Measurements from ENCODE around the gene CRYGB. TPM values are rescaled to one million over a fixed set of nuclear protein-coding genes. Genes with fewer than 3 reads are reported as not detected.

The CRYGB gene
- total RNA-seq, 2 experiments from 2014 or later: not detected

- H3K27ac ChIP-seq (ENCODE audit: low read depth in 1 of 2, low read length in 2 of 2): no peak overlapping the region
- peaks cover 0 to under 1% of the 10 kb centered on the region in 2 experiments for H3K27me3 ChIP-seq (ENCODE audit: control insufficient read depth in 1 of 2, insufficient read depth in 2 of 2, low read length in 2 of 2)
- intact Hi-C loops (cut with DNase I, micrococcal nuclease): no loop called here
- H3K4me1 ChIP-seq (ENCODE audit: insufficient read depth, low read length): no peaks in the 10 kb centered on the region
- no peaks in the 10 kb centered on the region for H3K36me3 ChIP-seq (ENCODE audit: insufficient read depth, low read length)
- no peak overlapping the region for H3K4me3 ChIP-seq (ENCODE audit: low read length)
- H3K4me3 Mint-ChIP-seq: no peak overlapping the region
- no peaks in the 10 kb centered on the region for H3K9me3 Mint-ChIP-seq
- DNase-seq (no peak), ATAC-seq (ENCODE audit: poor library complexity) (no peak)
- ChIA-PET POLR2A (no interaction called here), CTCF (interaction anchor here (1.1 kb wide), 1 partner anchor 10 kb away, joined by 3 read pairs; no protein-coding TSS in a partner anchor)
- H3K27me3 Mint-ChIP-seq: peaks cover 17% of the 10 kb centered on the region
- no peak for TF ChIP-seq CTCF (IDR thresholded peaks at IDR 0.05)
- H3K27ac Mint-ChIP-seq: no peak overlapping the region
- no peaks in the 10 kb centered on the region for H3K4me1 Mint-ChIP-seq (ENCODE audit: low read depth)
- no peaks in the 10 kb centered on the region for H3K36me3 Mint-ChIP-seq (ENCODE audit: low read depth)
- H3K9me3 ChIP-seq (ENCODE audit: control insufficient read depth in 1 of 2, insufficient read depth in 1 of 2, low read length in 2 of 2): no peaks in the 10 kb centered on the region
Measured at GRCh38 chr2:208164951-208165755, 19.2 kb upstream of the CRYGB start.

- Mint-ChIP-seq H3K4me3 (no peak within 1 kb of the TSS), H3K36me3 (ENCODE audit: low read depth) (no peaks in the 10 kb centered on the region), H3K4me1 (ENCODE audit: low read depth) (no peaks in the 10 kb centered on the region), H3K27ac (no peak within 1 kb of the TSS), H3K27me3 (peaks cover 14% of the 10 kb centered on the region), H3K9me3 (no peaks in the 10 kb centered on the region)
- DNase-seq (no peak), ATAC-seq (ENCODE audit: poor library complexity) (no peak)
- Histone ChIP-seq H3K4me3 (ENCODE audit: low read length) (no peak within 1 kb of the TSS), H3K27ac (ENCODE audit: low read depth in 1 of 2, low read length in 2 of 2) (no peak within 1 kb of the TSS), H3K27me3 (ENCODE audit: control insufficient read depth in 1 of 2, insufficient read depth in 2 of 2, low read length in 2 of 2) (no peaks in the 10 kb centered on the region), H3K36me3 (ENCODE audit: insufficient read depth, low read length) (no peaks in the 10 kb centered on the region), H3K9me3 (ENCODE audit: control insufficient read depth in 1 of 2, insufficient read depth in 1 of 2, low read length in 2 of 2) (no peaks in the 10 kb centered on the region), H3K4me1 (ENCODE audit: insufficient read depth, low read length) (no peaks in the 10 kb centered on the region)
- POLR2A ChIA-PET: no interaction called here
- intact Hi-C loops (cut with DNase I, micrococcal nuclease): no loop called here
- CTCF ChIA-PET: no interaction called here
- TF ChIP-seq CTCF (IDR thresholded peaks at IDR 0.05): no peak
Measured at GRCh38 chr2:208163489-208163888, 17.5 kb upstream of the CRYGB start, which contains the start of gene CRYGA. TSS of gene CRYGA (minus strand) at chr2:208163589. CDS start at chr2:208163556, 33 bp downstream.

- H3K4me3 ChIP-seq (ENCODE audit: low read length): no peak overlapping the region
- ATAC-seq (ENCODE audit: poor library complexity) (no peak), DNase-seq (no peak)
- ChIA-PET CTCF (no interaction called here), POLR2A (no interaction called here)
- H3K9me3 ChIP-seq (ENCODE audit: control insufficient read depth in 1 of 2, insufficient read depth in 1 of 2, low read length in 2 of 2): no peaks in the 10 kb centered on the region
- no peaks in the 10 kb centered on the region for H3K36me3 ChIP-seq (ENCODE audit: insufficient read depth, low read length)
- intact Hi-C loops (cut with DNase I, micrococcal nuclease): no loop called here
- H3K27ac ChIP-seq (ENCODE audit: low read depth in 1 of 2, low read length in 2 of 2): no peak overlapping the region
- Mint-ChIP-seq H3K4me3 (no peak overlapping the region), H3K4me1 (ENCODE audit: low read depth) (no peaks in the 10 kb centered on the region), H3K27me3 (no peaks in the 10 kb centered on the region), H3K9me3 (peaks cover 2% of the 10 kb centered on the region), H3K27ac (no peak overlapping the region), H3K36me3 (ENCODE audit: low read depth) (no peaks in the 10 kb centered on the region)
- H3K27me3 ChIP-seq (ENCODE audit: control insufficient read depth in 1 of 2, insufficient read depth in 2 of 2, low read length in 2 of 2): peaks cover 0 to 3% of the 10 kb centered on the region in 2 experiments
- no peak for TF ChIP-seq CTCF (IDR thresholded peaks at IDR 0.05)
- no peaks in the 10 kb centered on the region for H3K4me1 ChIP-seq (ENCODE audit: insufficient read depth, low read length)
Measured at GRCh38 chr2:208156439-208156838, 10.5 kb upstream of the CRYGB start.
